GM19395 (cell line): ENCODE results near the gene CORO2B.

Experiments used
- ATAC-seq: cut with Tn5 transposase; IDR thresholded peaks from one replicate; pipeline ENCODE4 v1.9.1; 2021; ENCODE audit warnings: mild to moderate bottlenecking, moderate library complexity; ENCODE audit not compliant: unreplicated experiment

The CORO2B gene, protein sequence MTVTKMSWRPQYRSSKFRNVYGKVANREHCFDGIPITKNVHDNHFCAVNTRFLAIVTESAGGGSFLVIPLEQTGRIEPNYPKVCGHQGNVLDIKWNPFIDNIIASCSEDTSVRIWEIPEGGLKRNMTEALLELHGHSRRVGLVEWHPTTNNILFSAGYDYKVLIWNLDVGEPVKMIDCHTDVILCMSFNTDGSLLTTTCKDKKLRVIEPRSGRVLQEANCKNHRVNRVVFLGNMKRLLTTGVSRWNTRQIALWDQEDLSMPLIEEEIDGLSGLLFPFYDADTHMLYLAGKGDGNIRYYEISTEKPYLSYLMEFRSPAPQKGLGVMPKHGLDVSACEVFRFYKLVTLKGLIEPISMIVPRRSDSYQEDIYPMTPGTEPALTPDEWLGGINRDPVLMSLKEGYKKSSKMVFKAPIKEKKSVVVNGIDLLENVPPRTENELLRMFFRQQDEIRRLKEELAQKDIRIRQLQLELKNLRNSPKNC

GRCh38 chr15:68578980-68579935, at the start of gene CORO2B:
TSS of gene CORO2B (plus strand) at chr15:68578993. CDS start at chr15:68579263, 270 bp downstream.
- no peak for ATAC-seq

- no peak for ATAC-seq
These were observed 47.2 kb upstream of the CORO2B start for GRCh38 chr15:68531387-68532179.

DNA sequence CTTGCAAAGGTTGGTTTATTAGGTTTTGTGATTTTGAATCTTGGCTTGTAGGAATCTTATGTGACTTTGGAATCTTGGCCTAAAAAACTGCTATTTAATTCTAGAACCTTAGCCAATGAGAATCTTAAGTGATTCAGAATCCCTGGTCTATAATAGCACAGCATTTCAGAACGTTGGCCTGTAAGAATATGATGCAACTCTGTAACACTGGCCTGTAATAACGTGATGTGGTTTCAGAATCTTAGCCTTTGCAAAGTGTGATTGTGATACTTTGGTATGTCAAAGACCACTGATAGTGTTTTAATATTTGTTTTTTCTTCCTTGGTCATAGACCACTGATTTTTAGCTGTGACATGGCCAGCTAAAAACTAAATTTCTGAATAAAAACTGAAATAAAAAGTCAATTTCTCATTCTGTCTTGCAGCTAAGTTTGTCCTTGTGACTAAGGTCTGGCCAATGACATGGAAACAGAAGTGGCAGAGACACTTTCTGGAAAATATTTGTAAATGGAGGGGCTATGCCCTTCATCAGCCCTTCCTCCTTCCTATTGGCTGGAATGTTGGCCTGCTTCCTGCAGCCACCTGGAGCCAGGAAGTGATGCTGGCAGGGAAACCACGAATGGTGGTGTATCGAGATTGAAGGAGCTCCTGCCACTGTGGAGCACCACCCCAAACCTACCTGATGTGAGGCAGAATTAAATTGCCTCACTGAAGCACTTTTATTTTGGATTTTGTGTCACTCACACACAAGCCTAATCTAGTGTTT, 42.3 kb upstream of the CORO2B start:
- ATAC-seq = no peak

- no peak for ATAC-seq
These were observed 41.7 kb upstream of the CORO2B start for GRCh38 chr15:68537097-68537496.

- no peak for ATAC-seq
These were observed 41.3 kb upstream of the CORO2B start for GRCh38 chr15:68537506-68537905.

GRCh38 chr15:68538311-68538710, 40.5 kb upstream of the CORO2B start:
- ATAC-seq = no peak

- no peak for ATAC-seq
These were observed 37.0 kb upstream of the CORO2B start for GRCh38 chr15:68541743-68542142.

- no peak for ATAC-seq
These were observed 36.4 kb upstream of the CORO2B start for GRCh38 chr15:68542348-68542747.

DNA sequence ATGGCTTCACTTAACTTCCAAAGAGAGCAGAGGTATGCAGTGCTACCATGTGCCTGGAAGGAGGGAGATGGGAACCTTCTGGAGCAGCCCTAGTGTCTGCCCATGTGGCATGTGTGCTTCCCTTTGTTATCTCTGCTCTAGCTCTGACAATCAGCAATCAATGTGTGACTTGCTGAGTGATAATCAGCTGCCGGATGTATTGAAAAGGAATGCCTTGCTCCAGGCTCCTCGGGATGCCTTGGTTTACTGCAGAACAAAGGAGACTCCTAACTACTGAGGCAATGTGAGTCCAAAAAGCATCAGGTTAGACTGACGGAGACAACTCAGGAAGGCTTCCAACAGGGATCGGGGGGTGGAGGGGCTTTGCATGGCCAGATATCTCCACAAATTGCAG, 36.0 kb upstream of the CORO2B start:
- ATAC-seq = no peak

DNA sequence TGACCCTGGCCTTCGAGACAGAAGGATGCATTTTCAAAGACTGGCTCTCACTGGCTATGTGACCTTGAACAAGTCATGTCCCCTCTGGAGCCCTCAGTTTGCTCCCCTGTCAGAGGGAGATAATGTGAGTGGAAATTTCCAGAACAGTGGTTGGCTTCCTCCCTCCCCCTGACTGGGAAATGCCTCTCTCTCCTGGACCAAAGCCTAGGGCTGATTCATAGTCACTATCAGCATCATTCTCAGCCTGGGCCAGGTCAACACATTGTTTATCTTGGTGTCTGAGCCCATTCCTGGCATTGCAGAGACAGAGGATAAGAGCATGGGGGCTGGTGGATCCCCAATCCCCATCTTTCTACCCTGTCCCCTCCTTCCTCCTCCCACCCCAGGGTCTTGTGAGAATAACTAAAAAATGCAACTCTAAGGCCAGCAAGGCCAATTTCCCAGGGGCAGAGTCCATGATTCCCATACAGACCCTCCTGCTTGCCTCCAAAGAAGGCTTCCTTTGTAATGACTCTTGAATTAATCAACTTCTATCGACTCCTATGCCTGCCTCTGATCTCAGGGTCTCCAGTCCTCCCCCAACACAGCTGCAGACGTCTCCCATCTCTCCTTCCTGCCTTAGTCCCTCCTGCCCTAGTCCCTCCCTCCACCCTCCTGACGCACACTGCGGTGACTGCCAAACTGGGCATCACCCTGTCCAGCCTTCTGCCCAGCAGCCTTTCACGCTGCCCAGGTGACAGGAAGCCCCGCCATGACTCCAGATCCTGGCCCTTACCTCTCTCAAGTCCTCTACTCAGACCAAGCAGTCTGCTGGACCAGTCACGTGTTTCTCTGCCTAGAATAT, 35.4 kb upstream of the CORO2B start:
- ATAC-seq = no peak

- no peak for ATAC-seq
These were observed 32.5 kb upstream of the CORO2B start for GRCh38 chr15:68546318-68546717.

DNA sequence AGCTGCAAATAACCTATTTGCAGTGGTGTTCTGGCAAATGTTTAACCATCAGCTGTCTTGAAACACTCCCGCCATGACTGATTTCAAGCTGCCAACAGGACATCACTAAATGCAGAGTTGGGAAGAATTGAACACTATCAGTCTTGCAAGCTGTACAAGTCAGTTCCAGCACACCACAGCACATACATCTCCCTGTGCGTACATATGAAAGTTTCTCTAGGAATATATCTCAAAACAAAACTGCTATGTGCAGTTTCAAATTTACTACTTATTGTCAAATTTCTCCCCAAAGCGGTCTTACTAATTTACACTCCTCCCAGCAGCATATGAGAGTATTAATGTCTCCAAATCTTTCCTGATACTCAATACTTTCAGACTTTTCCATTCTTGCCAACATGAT, 30.4 kb upstream of the CORO2B start:
- ATAC-seq = no peak

DNA sequence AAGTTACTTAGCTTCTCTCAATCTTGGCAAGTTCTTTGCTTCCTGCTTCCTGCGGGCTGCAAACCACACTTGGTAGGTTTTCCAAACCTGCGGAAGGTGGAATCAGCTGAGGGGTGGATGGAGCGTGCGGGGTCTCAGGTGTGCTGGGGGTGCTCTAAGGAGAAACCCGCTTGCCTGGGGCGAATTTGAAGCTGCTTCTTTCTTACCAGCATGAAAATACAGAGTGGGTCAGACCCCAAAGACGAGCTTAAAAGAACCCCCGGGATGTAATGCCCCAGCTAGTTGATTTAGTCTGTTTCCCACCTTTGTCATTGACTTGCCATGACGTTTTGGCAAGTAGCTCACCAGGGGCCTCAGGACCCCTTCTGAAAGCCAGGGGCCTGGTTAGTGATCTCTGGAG, 28.8 kb upstream of the CORO2B start:
- ATAC-seq = no peak

DNA sequence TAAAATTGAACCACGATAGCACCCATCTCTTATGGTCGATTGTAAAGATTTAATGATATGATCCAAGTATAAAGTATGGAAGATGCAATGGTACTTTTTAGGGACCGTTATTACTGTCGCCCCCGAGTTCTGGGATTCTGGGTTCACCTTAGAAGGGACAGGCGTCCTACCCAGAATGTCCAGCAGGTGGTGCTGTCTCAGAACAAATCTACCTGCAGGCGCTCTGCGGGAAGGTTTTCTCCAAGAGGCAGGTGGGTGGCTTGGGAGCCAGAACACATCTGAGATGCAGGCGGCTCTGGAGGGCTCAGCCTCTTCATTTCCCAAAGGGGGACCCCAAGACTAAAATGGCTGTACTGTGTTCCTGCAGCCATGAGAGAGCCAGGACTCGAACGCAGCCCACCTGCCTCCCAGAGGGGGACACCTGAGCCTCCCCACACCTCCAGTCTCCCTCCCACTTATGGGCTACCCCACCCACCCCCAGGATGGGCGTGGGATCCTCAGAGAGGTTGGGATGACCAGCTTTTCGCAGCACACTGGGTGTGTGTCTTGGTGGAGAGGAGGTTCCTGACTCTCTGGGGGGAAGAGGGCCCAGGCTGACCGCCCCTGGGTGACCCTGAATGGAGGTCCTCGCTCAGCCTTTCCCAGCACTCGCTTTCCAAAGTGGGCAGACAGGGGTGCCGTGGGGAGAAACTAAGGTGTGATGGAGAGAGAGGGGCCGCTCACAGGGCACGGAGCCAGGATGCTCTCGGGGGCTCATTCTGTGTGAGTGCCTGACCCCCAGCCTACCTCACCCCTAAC, 28.1 kb upstream of the CORO2B start:
- ATAC-seq = no peak

GRCh38 chr15:68551296-68551635, 27.5 kb upstream of the CORO2B start:
- ATAC-seq = no peak

DNA sequence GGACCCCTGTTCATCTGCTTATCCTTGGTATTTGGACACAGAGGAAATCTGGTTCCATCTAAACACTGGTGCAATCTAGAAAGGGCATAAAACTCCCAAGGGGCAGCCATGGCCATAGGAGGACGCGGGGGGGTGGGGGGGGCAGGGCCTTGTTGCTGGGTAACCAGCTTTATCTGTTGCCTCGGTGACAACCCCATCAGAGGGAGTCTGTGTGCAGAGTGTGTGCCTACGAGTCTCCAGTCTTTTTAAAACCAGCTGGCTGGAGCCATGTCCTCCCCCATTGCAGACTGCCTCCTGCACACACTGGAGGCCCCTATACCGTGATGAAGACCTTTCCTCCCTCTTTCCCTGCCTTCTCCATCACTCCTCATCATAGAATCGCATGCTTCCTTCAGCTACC, 26.4 kb upstream of the CORO2B start:
- ATAC-seq = no peak

- ATAC-seq = no peak
These were observed 26.0 kb upstream of the CORO2B start for GRCh38 chr15:68552773-68553172.

GRCh38 chr15:68553314-68553993, 25.3 kb upstream of the CORO2B start:
- no peak for ATAC-seq
